Memory B cell (primary cell): ENCODE measurements around the gene TMEM259.
"Not testable (repeated sequence)": the region's sequence is repeated elsewhere in the genome, so short reads cannot be mapped to it uniquely, and the experiment has no call there.

Source experiments
- ATAC-seq: fragments of 150-1000 bp; cut with Tn5 transposase; 2 replicates; pipeline ENCODE4 v1.10.0; 2021; ENCODE audit warnings: low read depth, mild to moderate bottlenecking, moderate library complexity
- DNase-seq, 2 donors: peaks; one replicate each; pipeline ENCODE4 v3.0.0; 2022; ENCODE audit warnings: low spot score in 2 of 2
- H3K27ac Mint-ChIP-seq: one replicate; pipeline ENCODE4 v1.8.0; 2022; ENCODE audit warnings: mild to moderate bottlenecking, moderate library complexity, mixed read lengths
- H3K27me3 Mint-ChIP-seq: one replicate; pipeline ENCODE4 v1.8.0; 2022; ENCODE audit warnings: mixed read lengths
- H3K36me3 Mint-ChIP-seq: one replicate; pipeline ENCODE4 v1.8.0; 2022; ENCODE audit warnings: mild to moderate bottlenecking, mixed read lengths
- H3K4me1 Mint-ChIP-seq: one replicate; pipeline ENCODE4 v1.8.0; 2022; ENCODE audit warnings: mixed read lengths
- H3K4me3 Mint-ChIP-seq: one replicate; pipeline ENCODE4 v1.8.0; 2022; ENCODE audit warnings: mild to moderate bottlenecking, moderate library complexity, mixed read lengths
- H3K9me3 Mint-ChIP-seq: one replicate; pipeline ENCODE4 v1.8.0; 2022; ENCODE audit warnings: mixed read lengths

Gene TMEM259

DNA sequence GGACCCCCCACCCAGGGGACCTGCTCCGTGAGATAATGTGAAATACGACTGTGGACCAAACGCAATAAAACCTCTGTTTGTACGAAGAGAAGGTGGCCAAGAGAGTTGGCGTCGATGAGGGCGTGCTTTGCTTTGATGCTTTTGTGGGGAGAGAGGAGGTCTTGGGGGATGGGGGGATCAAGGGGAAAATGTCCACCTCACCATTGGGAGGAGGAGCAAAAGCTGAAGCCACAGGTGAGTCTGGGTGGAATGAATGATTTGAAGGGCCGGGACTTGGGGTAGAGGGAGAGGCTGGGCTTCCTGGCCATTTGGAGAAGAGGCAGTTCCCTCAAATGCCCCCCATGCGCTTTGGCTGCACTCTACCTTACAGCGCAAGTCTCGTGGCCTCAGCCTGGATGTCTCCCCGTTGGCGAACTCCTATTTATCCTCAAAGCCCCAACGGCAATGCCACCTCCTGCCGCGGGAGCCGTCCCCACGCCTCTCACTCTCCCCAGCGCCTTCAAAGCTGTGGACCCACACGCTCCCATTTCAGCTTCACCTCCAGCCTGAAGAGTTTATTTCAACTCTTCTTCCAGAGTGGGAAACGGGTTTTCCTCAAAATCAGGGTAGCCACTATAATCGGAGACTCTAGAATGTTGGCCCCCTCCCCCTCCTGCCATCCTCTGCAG lies 18.2 kb upstream of the TMEM259 start:
- ATAC-seq, result no peak
- Mint-ChIP-seq H3K27me3 (no peaks in the 10 kb centered on the region), H3K4me3 (peak overlapping the region; percentile 100), H3K27ac (peak overlapping the region; percentile 95), H3K9me3 (no peaks in the 10 kb centered on the region), H3K36me3 (peaks cover 21% of the 10 kb centered on the region), H3K4me1 (peaks cover 36% of the 10 kb centered on the region)
- no peak for DNase-seq

DNA sequence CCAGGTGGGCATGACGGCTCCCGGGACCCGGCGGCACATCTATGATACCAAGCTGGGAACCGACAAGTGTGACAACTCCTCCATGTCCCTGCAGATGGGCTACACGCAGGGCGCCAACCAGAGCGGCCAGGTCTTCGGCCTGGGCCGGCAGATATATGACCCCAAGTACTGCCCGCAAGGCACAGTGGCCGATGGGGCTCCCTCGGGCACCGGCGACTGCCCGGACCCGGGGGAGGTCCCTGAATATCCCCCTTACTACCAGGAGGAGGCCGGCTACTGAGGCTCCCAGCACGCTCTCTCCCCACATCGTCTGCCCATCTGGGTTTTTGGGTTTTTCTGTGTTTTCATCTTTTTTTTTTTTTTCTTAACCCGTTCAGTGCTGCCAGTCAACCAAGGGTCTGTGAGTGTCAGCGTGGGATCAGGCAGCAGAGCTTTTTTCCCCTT lies 16.7 kb upstream of the TMEM259 start:
- peak in 1 of 2 donors; percentile 58 for DNase-seq
- Mint-ChIP-seq H3K27me3 (no peaks in the 10 kb centered on the region), H3K36me3 (peaks cover 22% of the 10 kb centered on the region), H3K4me3 (peak overlapping the region; percentile 100), H3K27ac (peak overlapping the region; percentile 95), H3K9me3 (no peaks in the 10 kb centered on the region), H3K4me1 (peaks cover 39% of the 10 kb centered on the region)
- ATAC-seq, result peak; percentile 1

DNA sequence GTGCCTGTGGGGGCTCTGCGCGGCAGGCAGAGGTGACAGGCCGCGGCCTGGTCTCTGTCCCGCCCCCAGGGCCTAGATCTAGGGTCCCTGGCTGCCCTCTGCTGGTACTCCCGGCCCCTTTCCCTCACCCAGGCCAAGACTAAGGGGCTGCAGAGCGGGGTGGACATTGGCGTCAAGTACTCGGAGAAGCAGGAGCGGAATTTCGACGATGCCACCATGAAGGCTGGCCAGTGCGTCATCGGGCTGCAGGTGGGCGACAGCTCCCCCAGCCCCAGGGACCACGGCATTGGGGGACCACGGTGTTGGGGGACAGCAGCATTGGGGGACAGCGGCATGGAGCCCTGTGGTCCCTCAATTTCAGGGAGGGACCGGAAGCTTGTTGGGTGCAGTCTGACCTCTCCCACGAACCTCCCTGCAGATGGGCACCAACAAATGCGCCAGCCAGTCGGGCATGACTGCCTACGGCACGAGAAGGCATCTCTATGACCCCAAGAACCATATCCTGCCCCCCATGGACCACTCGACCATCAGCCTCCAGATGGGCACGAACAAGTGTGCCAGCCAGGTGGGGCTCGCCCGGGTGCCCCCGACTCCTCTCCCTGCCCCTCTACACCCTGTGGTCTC lies 15.2 kb upstream of the TMEM259 start:
- ATAC-seq (no peak), DNase-seq (no peak)
- H3K27ac Mint-ChIP-seq, result peak overlapping the region; percentile 24
- H3K4me3 Mint-ChIP-seq, result no peak overlapping the region
- no peaks in the 10 kb centered on the region for H3K9me3 Mint-ChIP-seq
- no peaks in the 10 kb centered on the region for H3K27me3 Mint-ChIP-seq
- peaks cover 39% of the 10 kb centered on the region for H3K4me1 Mint-ChIP-seq
- peaks cover 25% of the 10 kb centered on the region for H3K36me3 Mint-ChIP-seq

DNA sequence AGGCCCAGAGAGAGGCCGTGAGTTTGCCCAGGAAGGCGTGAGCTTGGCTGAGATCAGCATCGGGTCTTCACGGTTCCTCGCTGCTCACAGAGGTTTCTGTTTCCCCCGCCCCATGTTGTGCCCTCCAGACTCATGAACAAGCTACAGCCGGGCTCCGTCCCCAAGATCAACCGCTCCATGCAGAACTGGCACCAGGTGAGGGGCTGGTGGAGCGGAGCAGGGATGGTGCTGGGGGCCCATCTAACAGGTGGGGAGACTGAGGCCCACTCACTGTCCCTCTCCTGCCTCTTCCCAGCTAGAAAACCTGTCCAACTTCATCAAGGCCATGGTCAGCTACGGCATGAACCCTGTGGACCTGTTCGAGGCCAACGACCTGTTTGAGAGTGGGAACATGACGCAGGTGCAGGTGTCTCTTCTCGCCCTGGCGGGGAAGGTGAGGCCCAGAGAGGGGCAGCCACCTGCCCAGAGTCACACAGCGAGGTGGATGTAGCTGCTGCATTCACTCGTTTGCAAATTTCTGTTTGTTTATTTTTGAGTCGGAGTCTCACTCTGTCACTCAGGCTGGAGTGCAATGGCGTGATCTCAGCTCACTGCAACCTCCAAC lies 11.4 kb upstream of the TMEM259 start:
- no peak for DNase-seq
- Mint-ChIP-seq H3K27ac (no peak overlapping the region), H3K36me3 (peaks cover 19% of the 10 kb centered on the region), H3K4me1 (peaks cover 22% of the 10 kb centered on the region), H3K4me3 (no peak overlapping the region), H3K9me3 (no peaks in the 10 kb centered on the region), H3K27me3 (no peaks in the 10 kb centered on the region)
- ATAC-seq, result no peak

DNA sequence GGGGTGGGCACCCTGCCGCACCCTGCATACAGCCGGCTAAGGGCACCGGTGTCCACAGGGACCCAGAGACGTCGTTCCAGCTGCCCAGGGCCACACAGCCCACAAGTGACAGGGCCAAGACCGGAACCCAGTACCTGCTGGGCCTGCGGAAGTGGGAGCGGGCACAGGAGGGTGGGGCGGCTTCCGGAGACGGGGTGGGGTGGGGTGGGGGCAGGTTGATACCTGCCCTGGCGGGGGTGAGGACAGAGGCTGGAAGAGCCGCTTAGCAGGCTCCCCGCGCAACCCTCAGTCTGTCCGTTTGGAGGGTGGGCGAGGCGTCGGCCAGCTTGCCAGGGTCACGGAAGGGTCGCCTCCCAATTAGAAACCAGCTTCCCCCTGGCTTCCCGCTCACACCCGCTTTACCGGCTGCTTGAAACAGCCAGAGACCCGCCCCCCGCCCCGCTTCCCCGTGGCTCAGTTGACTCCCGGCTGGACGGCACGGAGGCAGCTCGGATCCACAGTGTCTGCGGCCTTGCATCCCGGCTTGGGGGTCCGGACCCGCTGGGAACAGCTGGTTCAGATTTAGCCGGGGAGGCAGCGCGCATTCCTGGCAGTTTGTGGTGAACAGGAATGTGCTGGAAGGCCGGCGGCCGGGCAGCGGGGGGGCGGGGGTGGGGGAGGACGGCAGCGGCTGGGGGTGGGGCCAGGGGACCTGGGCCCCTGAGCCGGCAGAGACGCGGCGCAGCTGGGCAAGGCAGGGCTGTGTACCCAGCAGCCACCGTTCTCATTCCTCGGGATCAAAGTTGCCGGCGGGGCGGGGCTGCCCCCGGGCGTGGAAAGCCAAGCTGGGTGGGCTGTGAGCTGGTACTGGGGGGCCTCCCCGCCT lies 7.4 kb upstream of the TMEM259 start:
- Mint-ChIP-seq H3K27me3 (no peaks in the 10 kb centered on the region), H3K4me1 (peaks cover 8% of the 10 kb centered on the region), H3K4me3 (peak overlapping the region; percentile 98), H3K9me3 (no peaks in the 10 kb centered on the region), H3K36me3 (peaks cover 4% of the 10 kb centered on the region), H3K27ac (peak overlapping the region; percentile 35)
- ATAC-seq (peak; percentile 49), DNase-seq (no peak)

DNA sequence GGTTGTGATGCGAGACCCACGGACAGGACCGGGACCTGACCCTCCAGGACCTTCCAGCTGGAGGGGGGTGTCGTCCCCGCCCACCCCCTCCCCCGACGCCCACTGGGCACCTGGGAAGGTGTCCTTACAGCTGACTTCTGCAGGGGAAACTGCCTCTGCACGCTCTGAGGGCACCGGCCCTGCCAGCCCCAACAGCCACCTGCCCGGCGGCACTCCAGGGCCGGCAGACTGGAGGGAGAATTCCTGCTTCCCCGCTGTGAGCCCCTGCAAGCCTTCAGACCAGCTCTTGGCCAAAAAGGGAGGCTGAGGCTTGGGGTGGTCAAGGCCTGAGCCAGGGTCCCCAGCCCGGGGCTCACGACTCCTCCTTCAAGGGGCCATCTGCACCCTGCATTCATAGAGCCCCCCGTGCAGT lies 6.7 kb upstream of the TMEM259 start:
- Mint-ChIP-seq H3K4me3 (peak overlapping the region; percentile 98), H3K27ac (peak overlapping the region; percentile 90)
- peak; percentile 28 for ATAC-seq

DNA sequence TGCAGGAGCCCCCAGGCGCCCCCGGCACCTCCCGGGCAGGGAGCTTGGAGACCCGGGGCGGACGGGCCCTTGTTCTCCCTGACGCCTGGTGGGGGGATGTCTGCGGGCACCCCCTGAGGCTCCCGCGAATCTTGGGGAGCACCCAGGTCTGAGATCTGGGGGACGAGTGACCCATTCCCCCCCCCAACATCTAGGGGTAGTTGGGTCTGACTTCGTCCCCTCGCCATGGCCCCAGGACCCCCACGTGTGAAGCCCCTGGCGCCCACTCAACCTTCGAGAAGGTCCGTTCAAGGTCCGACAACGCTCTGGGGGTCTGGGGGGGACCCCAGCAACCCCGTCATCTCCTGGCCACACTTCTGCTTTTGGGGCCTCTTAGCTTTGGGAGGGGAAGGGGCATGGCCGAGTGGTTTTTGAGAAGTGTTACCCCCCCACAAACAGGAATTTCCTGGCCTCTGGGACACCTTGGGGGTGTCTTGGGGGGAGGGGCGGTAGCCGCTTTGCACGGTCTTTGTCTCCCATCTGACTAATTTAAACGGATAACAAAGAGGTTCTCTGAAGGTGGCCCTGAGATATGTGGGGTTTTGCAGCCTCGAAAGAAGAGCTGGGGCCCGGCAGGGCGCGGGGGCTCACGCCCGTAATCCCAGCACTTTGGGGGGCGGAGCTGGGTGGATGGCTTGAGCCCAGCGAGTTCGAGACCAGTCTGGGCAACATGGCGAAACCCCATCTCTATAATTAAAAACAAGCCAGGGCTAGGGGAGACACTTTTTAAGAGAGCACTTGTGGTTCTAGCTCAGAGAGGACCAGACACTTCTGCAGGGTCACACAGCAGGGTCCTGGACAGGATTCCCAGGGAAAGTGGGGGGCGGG lies 6.1 kb upstream of the TMEM259 start:
- no peaks in the 10 kb centered on the region for H3K36me3 Mint-ChIP-seq
- H3K4me3 Mint-ChIP-seq, result peak overlapping the region; percentile 98
- peaks cover 7% of the 10 kb centered on the region for H3K4me1 Mint-ChIP-seq
- ATAC-seq (peak; percentile 44), DNase-seq (peak in 1 of 2 donors; percentile 58)
- H3K9me3 Mint-ChIP-seq, result no peaks in the 10 kb centered on the region
- H3K27me3 Mint-ChIP-seq, result no peaks in the 10 kb centered on the region
- peak overlapping the region; percentile 90 for H3K27ac Mint-ChIP-seq

More for the DNA sequence above, 6.7 kb upstream of the TMEM259 start:
- no peak for DNase-seq
- peaks cover 4% of the 10 kb centered on the region for H3K36me3 Mint-ChIP-seq
- H3K4me1 Mint-ChIP-seq, result peaks cover 7% of the 10 kb centered on the region
- H3K27me3 Mint-ChIP-seq, result no peaks in the 10 kb centered on the region
- H3K9me3 Mint-ChIP-seq, result no peaks in the 10 kb centered on the region

DNA sequence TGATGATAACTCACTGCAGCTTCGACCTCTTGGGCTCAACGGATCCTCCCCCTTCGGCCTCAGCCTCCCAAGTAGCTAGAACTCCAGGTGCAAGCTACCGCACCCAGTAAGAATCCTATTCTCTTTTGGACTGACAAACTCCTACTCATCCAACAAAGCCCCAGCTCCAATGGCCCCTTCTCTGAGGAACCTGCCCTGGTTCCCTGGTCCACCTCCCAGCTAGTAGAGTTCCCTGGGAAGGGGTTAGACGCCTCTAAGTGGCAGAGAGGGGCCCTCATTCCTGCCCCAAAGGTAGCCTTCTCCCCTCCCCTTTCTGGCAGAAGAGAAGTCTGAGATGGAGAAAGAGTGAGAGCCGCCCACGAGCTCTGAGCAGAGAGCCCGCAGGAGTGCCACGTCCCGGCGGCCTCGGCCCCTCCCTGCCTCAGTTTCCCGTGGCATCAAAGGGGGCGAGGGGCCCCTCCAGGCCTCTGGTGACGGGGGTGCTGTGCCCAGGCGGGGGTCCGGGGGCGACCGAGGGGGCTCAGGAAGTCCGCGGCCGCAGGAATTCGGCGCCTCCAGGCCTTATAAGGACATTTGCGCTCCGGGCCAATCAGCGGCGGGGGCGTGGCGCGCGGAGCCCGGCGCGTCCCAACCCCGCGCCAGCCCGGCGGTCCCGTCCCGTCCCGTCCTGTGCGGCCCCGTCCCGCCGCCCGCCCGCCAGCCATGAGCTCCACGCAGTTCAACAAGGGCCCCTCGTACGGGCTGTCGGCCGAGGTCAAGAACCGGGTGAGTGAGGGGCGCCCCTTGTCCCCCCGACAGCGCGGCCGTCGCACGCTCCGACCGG lies 5.2 kb upstream of the TMEM259 start, which contains the start of gene CNN2:
TSS of gene CNN2 (plus strand) at position 649 of the 823 bp plus-strand sequence. CDS start at position 703, 54 bp downstream.
- Mint-ChIP-seq H3K4me3 (peak within 1 kb of the TSS; percentile 98), H3K27me3 (no peaks in the 10 kb centered on the region)

DNA sequence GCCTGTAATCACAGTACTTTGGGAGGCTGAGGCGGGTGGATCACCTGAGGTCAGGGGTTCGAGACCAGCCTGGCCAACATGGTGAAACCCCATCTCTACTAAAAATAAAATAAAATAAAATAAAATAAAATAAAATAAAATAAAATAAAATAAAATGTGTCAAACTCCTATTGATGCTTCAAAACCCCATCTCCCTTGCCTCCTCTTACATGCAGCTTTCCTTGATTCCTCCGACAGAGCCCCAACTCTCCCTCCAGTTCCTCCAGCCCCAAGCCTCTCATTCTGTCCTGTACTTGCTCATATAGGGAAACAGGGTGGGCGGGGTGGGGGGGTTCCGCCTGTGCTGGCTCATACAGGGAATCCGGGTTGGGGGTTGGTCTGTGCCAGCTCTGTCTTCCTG lies 4.2 kb upstream of the TMEM259 start:
- H3K27ac Mint-ChIP-seq, H3K36me3 Mint-ChIP-seq: not testable (repeated sequence)

More for the DNA sequence above, 5.2 kb upstream of the TMEM259 start, which contains the start of gene CNN2:
- Mint-ChIP-seq H3K4me1 (peaks cover 13% of the 10 kb centered on the region), H3K9me3 (no peaks in the 10 kb centered on the region), H3K27ac (peak within 1 kb of the TSS; percentile 90), H3K36me3 (no peaks in the 10 kb centered on the region)
- DNase-seq (peak in 1 of 2 donors; percentile 63), ATAC-seq (peak; percentile 46)

DNA sequence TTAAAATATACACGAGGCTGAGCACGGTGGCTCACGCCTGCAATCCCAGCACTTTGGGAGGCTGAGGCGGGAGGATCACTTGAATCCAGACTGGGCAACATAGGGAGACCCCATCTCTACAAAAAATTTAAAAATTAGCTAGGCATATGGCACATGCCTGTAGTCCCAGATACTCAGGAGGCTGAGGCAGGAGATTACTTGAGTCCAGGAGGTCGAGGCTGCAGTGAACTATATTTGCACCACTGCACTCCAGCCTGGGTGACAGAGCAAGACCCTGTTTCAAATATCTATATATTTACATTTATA lies 2.9 kb upstream of the TMEM259 start:
- H3K4me3 Mint-ChIP-seq, H3K36me3 Mint-ChIP-seq, H3K27ac Mint-ChIP-seq, ATAC-seq, H3K9me3 Mint-ChIP-seq, H3K27me3 Mint-ChIP-seq, DNase-seq: not testable (repeated sequence)
- H3K4me1 Mint-ChIP-seq, result peaks cover 12% of the 10 kb centered on the region

More for the DNA sequence above, 4.2 kb upstream of the TMEM259 start:
- not testable (repeated sequence) for DNase-seq, H3K27me3 Mint-ChIP-seq, ATAC-seq, H3K9me3 Mint-ChIP-seq, H3K4me3 Mint-ChIP-seq
- peaks cover 12% of the 10 kb centered on the region for H3K4me1 Mint-ChIP-seq

DNA sequence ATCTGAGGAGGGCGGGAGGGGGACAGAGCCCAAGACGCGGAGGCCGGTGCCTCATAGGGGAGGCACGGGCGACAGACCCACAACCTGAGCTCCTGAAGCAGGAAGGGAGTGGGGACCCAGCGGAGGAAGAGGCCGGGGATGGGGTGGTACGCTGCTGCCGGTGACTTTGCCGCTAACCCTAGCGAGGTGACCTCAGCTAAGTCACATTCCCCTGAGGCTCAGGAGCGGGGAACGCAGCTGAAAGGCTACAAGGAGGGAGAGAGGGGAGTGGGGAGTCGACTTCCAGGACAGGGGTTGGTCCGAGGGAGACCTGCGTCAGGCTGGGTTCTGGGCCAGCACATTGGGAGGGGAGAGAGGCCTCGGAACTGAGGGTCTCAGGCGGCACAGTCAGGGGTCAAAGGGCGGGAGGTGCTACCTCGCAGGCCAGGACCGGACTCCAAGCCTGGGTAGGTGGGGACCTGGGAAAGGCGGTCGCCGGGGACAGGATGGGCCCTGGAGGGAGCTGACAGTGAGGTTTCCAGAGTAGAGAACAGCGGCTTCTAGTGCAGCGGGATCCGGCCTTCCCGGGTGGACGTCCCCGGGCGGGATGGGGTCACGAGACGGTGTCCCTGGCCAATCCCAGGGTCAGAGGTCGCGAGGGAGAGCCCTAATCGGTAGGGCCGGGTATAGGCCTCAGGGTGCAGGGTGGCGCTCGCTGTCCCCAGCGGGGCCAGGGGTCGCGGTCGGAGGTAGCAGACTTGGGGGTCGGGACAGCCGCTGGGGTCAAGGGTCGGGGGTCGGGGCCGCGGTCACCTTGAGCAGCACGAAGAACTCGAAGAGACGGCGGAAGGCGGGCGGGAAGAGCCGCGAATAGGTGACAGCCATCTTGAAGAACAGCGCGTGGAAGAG lies 699 bp downstream of the TMEM259 start:
- H3K9me3 Mint-ChIP-seq, result no peaks in the 10 kb centered on the region
- DNase-seq (no peak), ATAC-seq (no peak)
- peaks cover 32% of the 10 kb centered on the region for H3K4me1 Mint-ChIP-seq
- no peaks in the 10 kb centered on the region for H3K27me3 Mint-ChIP-seq
- peaks cover 3% of the 10 kb centered on the region for H3K36me3 Mint-ChIP-seq
- H3K4me3 Mint-ChIP-seq, result peak overlapping the region; percentile 96
- H3K27ac Mint-ChIP-seq, result peak overlapping the region; percentile 100

DNA sequence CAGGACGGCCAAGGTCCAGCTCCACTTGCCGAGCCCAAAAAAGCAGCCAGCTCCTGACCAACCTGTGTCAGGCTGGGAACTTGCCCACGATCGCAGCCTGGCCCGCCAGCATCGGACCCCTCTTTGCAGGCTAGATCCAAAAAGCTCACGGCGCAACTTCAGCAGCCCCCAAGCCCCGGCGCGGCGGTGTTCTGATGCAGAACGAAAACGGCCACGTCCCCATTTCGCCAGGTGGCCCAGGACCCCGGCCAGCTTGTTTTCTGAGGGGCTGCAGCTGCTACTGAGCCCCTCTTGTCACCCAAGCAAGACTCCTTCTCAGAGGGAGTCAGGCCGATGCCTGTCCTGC lies 1.3 kb downstream of the TMEM259 start:
- DNase-seq (no peak), ATAC-seq (no peak)
- Mint-ChIP-seq H3K9me3 (no peaks in the 10 kb centered on the region), H3K27me3 (no peaks in the 10 kb centered on the region), H3K36me3 (peaks cover 3% of the 10 kb centered on the region), H3K4me1 (peaks cover 30% of the 10 kb centered on the region), H3K27ac (peak overlapping the region; percentile 100), H3K4me3 (peak overlapping the region; percentile 96)
